ENCODE measurements around the gene AAK1. TPM values are rescaled to one million over a fixed set of nuclear protein-coding genes. Genes with fewer than 3 reads are reported as not detected.

AAK1 gene
- polyA plus RNA-seq, 1 donor (not counting 4 experiments of a cell fraction or from before 2014, with no cell fraction given): 12.3 TPM

DNA sequence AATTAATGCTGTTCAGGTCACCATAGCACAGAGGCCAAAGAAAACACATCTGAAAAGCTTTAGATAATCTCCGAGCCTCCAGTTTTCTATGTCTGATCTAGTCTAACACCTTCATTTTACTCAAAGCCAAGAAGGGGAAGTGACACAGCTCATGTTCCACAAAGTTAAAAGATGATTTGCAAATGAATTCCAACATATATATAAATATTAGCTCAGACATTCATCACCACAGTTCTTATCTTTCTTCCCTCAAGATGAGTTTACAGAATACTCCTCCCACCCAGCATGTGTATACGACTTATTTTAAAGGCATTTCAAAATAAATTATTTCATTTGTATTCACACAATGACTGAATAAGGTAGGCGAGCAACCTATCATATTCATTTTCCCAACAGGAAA lies 82.4 kb downstream of the AAK1 start:
- H3K27me3 ChIP-seq (ENCODE audit: control insufficient read depth, extremely low read depth, insufficient read depth, low read length): no peaks in the 10 kb centered on the region
- peaks cover 2% of the 10 kb centered on the region for H3K9me1 ChIP-seq (ENCODE audit: control insufficient read depth, extremely low read depth, insufficient read depth, low read length)
- peaks cover 25% of the 10 kb centered on the region for H3K79me2 ChIP-seq (ENCODE audit: control insufficient read depth, insufficient read depth, low read length)
- DNase-seq (ENCODE audit: low read depth, low spot score) (no peak), FAIRE-seq (no peak)
- no peaks in the 10 kb centered on the region for H3K9me3 ChIP-seq (ENCODE audit: control insufficient read depth, low read depth, low read length)
- no peak for TF ChIP-seq CTCF (optimal IDR thresholded peaks at IDR 0.05 in 1 of 3, IDR thresholded peaks at IDR 0.05 in 1 of 3, conservative IDR thresholded peaks at IDR 0.05 in 1 of 3; ENCODE audit: extremely low read depth in 1 of 3, insufficient read depth in 2 of 3, low read length in 3 of 3)
- no peak for TF ChIP-seq EZH2 (IDR thresholded peaks at IDR 0.05; ENCODE audit: low read length)
- no peaks in the 10 kb centered on the region for H4K20me1 ChIP-seq (ENCODE audit: control insufficient read depth, extremely low read depth, insufficient read depth, low read length)
- no peaks in the 10 kb centered on the region for H3K4me1 ChIP-seq (ENCODE audit: control insufficient read depth, extremely low read depth, insufficient read depth, low read length)
- peaks cover 5 to 7% of the 10 kb centered on the region in 2 experiments for H3K36me3 ChIP-seq (ENCODE audit: control insufficient read depth in 2 of 2, extremely low read depth in 1 of 2, insufficient read depth in 2 of 2, low read length in 2 of 2)
- no peak overlapping the region for H3K27ac ChIP-seq (ENCODE audit: control insufficient read depth, insufficient read depth, low read length)
- H3K4me3 ChIP-seq (ENCODE audit: control insufficient read depth in 2 of 3, extremely low read depth in 1 of 3, insufficient read depth in 2 of 3, low read depth in 1 of 3, low read length in 3 of 3): no peak overlapping the region
- no peak overlapping the region for H3K9ac ChIP-seq (ENCODE audit: control insufficient read depth, extremely low read depth, insufficient read depth, low read length)
- H2AFZ ChIP-seq (ENCODE audit: control insufficient read depth, low read length): no peak overlapping the region
- H3K4me2 ChIP-seq (ENCODE audit: control insufficient read depth, extremely low read depth, insufficient read depth, low read depth, low read length): no peak overlapping the region
- dilution Hi-C loops (cut with MboI; ENCODE audit: extremely low pct_ligation_motif_present, low sequenced_read_pairs): no loop called here

DNA sequence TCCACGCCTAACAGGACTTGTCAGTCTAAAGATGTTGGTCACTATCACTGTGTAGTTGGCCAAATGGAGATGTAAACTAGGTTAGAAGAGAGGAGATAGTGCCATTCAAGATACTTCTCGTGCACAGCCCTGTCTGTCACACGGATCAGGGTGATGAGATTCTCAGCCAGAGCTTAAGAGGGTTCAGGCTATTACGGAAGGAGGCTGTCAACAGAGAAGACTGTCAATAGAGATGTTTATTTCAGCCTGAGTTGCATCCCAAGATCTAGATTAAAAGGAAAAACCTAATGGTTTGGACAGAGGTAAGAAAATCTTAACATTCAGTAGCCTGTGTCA lies 83.4 kb downstream of the AAK1 start:
- H3K4me1 ChIP-seq (ENCODE audit: control insufficient read depth, extremely low read depth, insufficient read depth, low read length): peaks cover 3% of the 10 kb centered on the region
- no peak overlapping the region for H3K4me3 ChIP-seq (ENCODE audit: control insufficient read depth in 2 of 3, extremely low read depth in 1 of 3, insufficient read depth in 2 of 3, low read depth in 1 of 3, low read length in 3 of 3)
- dilution Hi-C loops (cut with MboI; ENCODE audit: extremely low pct_ligation_motif_present, low sequenced_read_pairs): no loop called here
- no peaks in the 10 kb centered on the region for H4K20me1 ChIP-seq (ENCODE audit: control insufficient read depth, extremely low read depth, insufficient read depth, low read length)
- no peak overlapping the region for H3K27ac ChIP-seq (ENCODE audit: control insufficient read depth, insufficient read depth, low read length)
- DNase-seq (ENCODE audit: low read depth, low spot score): no peak
- no peak for FAIRE-seq
- H2AFZ ChIP-seq (ENCODE audit: control insufficient read depth, low read length): no peak overlapping the region
- no peaks in the 10 kb centered on the region for H3K9me3 ChIP-seq (ENCODE audit: control insufficient read depth, low read depth, low read length)
- no peaks in the 10 kb centered on the region for H3K27me3 ChIP-seq (ENCODE audit: control insufficient read depth, extremely low read depth, insufficient read depth, low read length)
- H3K79me2 ChIP-seq (ENCODE audit: control insufficient read depth, insufficient read depth, low read length): peaks cover 18% of the 10 kb centered on the region
- no peak overlapping the region for H3K4me2 ChIP-seq (ENCODE audit: control insufficient read depth, extremely low read depth, insufficient read depth, low read depth, low read length)
- peaks cover 4 to 7% of the 10 kb centered on the region in 2 experiments for H3K36me3 ChIP-seq (ENCODE audit: control insufficient read depth in 2 of 2, extremely low read depth in 1 of 2, insufficient read depth in 2 of 2, low read length in 2 of 2)
- TF ChIP-seq EZH2 (IDR thresholded peaks at IDR 0.05; ENCODE audit: low read length) (no peak), CTCF (optimal IDR thresholded peaks at IDR 0.05 in 1 of 3, IDR thresholded peaks at IDR 0.05 in 1 of 3, conservative IDR thresholded peaks at IDR 0.05 in 1 of 3; ENCODE audit: extremely low read depth in 1 of 3, insufficient read depth in 2 of 3, low read length in 3 of 3) (no peak)
- H3K9ac ChIP-seq (ENCODE audit: control insufficient read depth, extremely low read depth, insufficient read depth, low read length): no peak overlapping the region
- H3K9me1 ChIP-seq (ENCODE audit: control insufficient read depth, extremely low read depth, insufficient read depth, low read length): peaks cover 2% of the 10 kb centered on the region

Measured in keratinocyte (primary cell).